Cardiac fibroblast (primary cell): Measurements from ENCODE around the gene MAN1A2.
A peak's percentile ranks its signal among the peaks of the same experiment; 100 is the strongest.

Experiments used
- DNase-seq, 2 donors: peaks; one replicate each; pipeline versions ENCODE4 v3.0.0 to v3.0.0-alpha.2; 2010; ENCODE audit warnings: low read depth in 2 of 2
- H3K4me3 ChIP-seq, 2 donors: replicated peaks in 1 of 2; 1 replicate in 1 of 2; 2 replicates in 1 of 2; pipeline ENCODE4 v1.5.1; 2011; ENCODE audit warnings: low read depth in 2 of 2, low read length in 2 of 2, mild to moderate bottlenecking in 2 of 2, moderate library complexity in 1 of 2
- CTCF ChIP-seq: IDR thresholded peaks from one replicate; pipeline ENCODE4 v1.5.1; 2011; ENCODE audit warnings: low read depth, mild to moderate bottlenecking, low read length, inconsistent platforms

MAN1A2 gene

GRCh38 chr1:117403597-117403996 is 36.3 kb downstream of the MAN1A2 start:
- TF ChIP-seq CTCF = no peak
- DNase-seq = no peak
- H3K4me3 ChIP-seq = no peak overlapping the region

GRCh38 chr1:117405042-117405441 is 37.8 kb downstream of the MAN1A2 start:
- TF ChIP-seq CTCF = no peak
- H3K4me3 ChIP-seq = no peak overlapping the region
- no peak for DNase-seq

- no peak for TF ChIP-seq CTCF
- no peak for DNase-seq
Observed at GRCh38 chr1:117412472-117412871, 45.2 kb downstream of the MAN1A2 start.

GRCh38 chr1:117413412-117413811 is 46.2 kb downstream of the MAN1A2 start:
- TF ChIP-seq CTCF = no peak
- DNase-seq = no peak
- no peak overlapping the region for H3K4me3 ChIP-seq

More at GRCh38 chr1:117412472-117412871, 45.2 kb downstream of the MAN1A2 start:
- no peak overlapping the region for H3K4me3 ChIP-seq

GRCh38 chr1:117414943-117415342 is 47.7 kb downstream of the MAN1A2 start:
- no peak for DNase-seq
- TF ChIP-seq CTCF = no peak
- H3K4me3 ChIP-seq = no peak overlapping the region

- DNase-seq = peak in 1 of 2 donors; percentile 7
- H3K4me3 ChIP-seq = no peak overlapping the region
- no peak for TF ChIP-seq CTCF
Observed at GRCh38 chr1:117416004-117416403, 48.8 kb downstream of the MAN1A2 start.

- TF ChIP-seq CTCF = no peak
- H3K4me3 ChIP-seq = no peak overlapping the region
- no peak for DNase-seq
Observed at GRCh38 chr1:117416546-117417125, 49.4 kb downstream of the MAN1A2 start.
